Measurements from ENCODE around the gene STOML1. TPM values are rescaled to one million over a fixed set of nuclear protein-coding genes. Genes with fewer than 3 reads are reported as not detected.

STOML1 gene
- polyA plus RNA-seq, 1 donor (not counting 4 experiments of a cell fraction or from before 2014, with no cell fraction given): 7.0 TPM

DNA sequence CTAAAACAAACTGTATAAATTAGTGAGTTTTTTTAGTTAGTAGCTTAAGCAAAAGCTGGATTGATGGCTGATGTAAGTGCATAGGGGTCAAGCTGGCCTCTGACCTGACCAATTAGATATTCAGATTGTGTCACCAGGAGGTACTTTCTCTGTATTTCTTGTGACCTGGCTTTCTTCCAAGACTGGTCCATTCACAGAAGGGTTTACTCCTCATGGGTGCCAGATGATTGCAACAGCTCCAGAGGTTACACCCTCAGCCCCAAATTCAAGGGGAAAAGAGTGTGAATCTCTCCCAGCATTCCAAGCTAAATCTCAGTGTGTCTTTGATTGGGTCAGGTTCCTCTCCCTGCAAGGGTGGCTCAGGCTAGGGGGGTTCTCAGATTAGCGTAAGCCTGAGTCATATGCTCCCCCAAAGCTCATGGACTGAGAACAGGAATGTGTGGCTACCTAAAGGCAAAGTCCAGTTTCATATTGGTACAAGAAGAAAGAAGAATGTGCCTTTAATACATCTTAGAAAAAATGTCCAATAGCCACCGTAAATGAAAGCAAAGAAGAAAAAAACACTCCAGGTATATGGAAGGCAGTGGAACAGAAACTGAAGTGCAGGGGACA lies 18.9 kb upstream of the STOML1 start:
- no peak for DNase-seq (ENCODE audit: low read depth, low spot score)
- H3K4me2 ChIP-seq (ENCODE audit: control insufficient read depth, extremely low read depth, insufficient read depth, low read depth, low read length): no peak overlapping the region
- FAIRE-seq: no peak
- peaks cover 29% of the 10 kb centered on the region in 2 experiments for H3K36me3 ChIP-seq (ENCODE audit: control insufficient read depth in 2 of 2, extremely low read depth in 1 of 2, insufficient read depth in 2 of 2, low read length in 2 of 2)
- TF ChIP-seq, protein P1, sequence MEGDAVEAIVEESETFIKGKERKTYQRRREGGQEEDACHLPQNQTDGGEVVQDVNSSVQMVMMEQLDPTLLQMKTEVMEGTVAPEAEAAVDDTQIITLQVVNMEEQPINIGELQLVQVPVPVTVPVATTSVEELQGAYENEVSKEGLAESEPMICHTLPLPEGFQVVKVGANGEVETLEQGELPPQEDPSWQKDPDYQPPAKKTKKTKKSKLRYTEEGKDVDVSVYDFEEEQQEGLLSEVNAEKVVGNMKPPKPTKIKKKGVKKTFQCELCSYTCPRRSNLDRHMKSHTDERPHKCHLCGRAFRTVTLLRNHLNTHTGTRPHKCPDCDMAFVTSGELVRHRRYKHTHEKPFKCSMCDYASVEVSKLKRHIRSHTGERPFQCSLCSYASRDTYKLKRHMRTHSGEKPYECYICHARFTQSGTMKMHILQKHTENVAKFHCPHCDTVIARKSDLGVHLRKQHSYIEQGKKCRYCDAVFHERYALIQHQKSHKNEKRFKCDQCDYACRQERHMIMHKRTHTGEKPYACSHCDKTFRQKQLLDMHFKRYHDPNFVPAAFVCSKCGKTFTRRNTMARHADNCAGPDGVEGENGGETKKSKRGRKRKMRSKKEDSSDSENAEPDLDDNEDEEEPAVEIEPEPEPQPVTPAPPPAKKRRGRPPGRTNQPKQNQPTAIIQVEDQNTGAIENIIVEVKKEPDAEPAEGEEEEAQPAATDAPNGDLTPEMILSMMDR (optimal IDR thresholded peaks at IDR 0.05 in 1 of 3, IDR thresholded peaks at IDR 0.05 in 1 of 3, conservative IDR thresholded peaks at IDR 0.05 in 1 of 3; ENCODE audit: extremely low read depth in 1 of 3, insufficient read depth in 2 of 3, low read length in 3 of 3): no peak
- no peak for TF ChIP-seq EZH2 (IDR thresholded peaks at IDR 0.05; ENCODE audit: low read length)
- dilution Hi-C loops (cut with MboI; ENCODE audit: extremely low pct_ligation_motif_present, low sequenced_read_pairs): no loop called here
- H3K9me1 ChIP-seq (ENCODE audit: control insufficient read depth, extremely low read depth, insufficient read depth, low read length): peaks cover 6% of the 10 kb centered on the region
- H3K4me3 ChIP-seq (ENCODE audit: control insufficient read depth in 2 of 3, extremely low read depth in 1 of 3, insufficient read depth in 2 of 3, low read depth in 1 of 3, low read length in 3 of 3): no peak overlapping the region
- no peak overlapping the region for H3K27ac ChIP-seq (ENCODE audit: control insufficient read depth, insufficient read depth, low read length)
- no peak overlapping the region for H2AFZ ChIP-seq (ENCODE audit: control insufficient read depth, low read length)
- H3K9me3 ChIP-seq (ENCODE audit: control insufficient read depth, low read depth, low read length): no peaks in the 10 kb centered on the region
- peaks cover 30% of the 10 kb centered on the region for H4K20me1 ChIP-seq (ENCODE audit: control insufficient read depth, extremely low read depth, insufficient read depth, low read length)
- no peaks in the 10 kb centered on the region for H3K27me3 ChIP-seq (ENCODE audit: control insufficient read depth, extremely low read depth, insufficient read depth, low read length)
- peaks cover 4% of the 10 kb centered on the region for H3K4me1 ChIP-seq (ENCODE audit: control insufficient read depth, extremely low read depth, insufficient read depth, low read length)
- H3K9ac ChIP-seq (ENCODE audit: control insufficient read depth, extremely low read depth, insufficient read depth, low read length): no peak overlapping the region
- peaks cover 92% of the 10 kb centered on the region for H3K79me2 ChIP-seq (ENCODE audit: control insufficient read depth, insufficient read depth, low read length)

DNA sequence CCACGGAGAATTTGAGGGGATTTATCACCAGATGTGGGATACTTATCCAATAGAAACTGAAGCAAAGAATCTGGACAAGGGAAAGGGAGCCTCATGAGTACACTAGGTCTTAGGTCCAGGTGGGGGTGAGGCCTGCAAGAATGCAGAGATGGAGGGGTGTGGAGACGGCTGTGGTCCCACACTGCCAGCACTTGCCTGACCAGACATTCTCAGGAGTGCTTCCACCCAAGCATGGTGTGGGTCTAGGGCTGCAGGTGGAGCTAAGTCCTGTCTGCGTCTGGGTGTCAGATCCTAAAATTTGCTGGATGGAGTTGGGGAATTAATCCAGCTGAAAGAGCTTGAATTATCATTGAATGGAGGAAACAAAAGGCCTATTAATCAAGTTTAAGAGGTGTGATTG lies 16.8 kb upstream of the STOML1 start:
- no peaks in the 10 kb centered on the region for H3K9me3 ChIP-seq (ENCODE audit: control insufficient read depth, low read depth, low read length)
- DNase-seq (ENCODE audit: low read depth, low spot score) (no peak), FAIRE-seq (no peak)
- H3K27ac ChIP-seq (ENCODE audit: control insufficient read depth, insufficient read depth, low read length): no peak overlapping the region
- no peak overlapping the region for H3K4me2 ChIP-seq (ENCODE audit: control insufficient read depth, extremely low read depth, insufficient read depth, low read depth, low read length)
- no peaks in the 10 kb centered on the region for H3K27me3 ChIP-seq (ENCODE audit: control insufficient read depth, extremely low read depth, insufficient read depth, low read length)
- dilution Hi-C loops (cut with MboI; ENCODE audit: extremely low pct_ligation_motif_present, low sequenced_read_pairs): no loop called here
- no peak overlapping the region for H3K9ac ChIP-seq (ENCODE audit: control insufficient read depth, extremely low read depth, insufficient read depth, low read length)
- H3K36me3 ChIP-seq (ENCODE audit: control insufficient read depth in 2 of 2, extremely low read depth in 1 of 2, insufficient read depth in 2 of 2, low read length in 2 of 2): peaks cover 18 to 24% of the 10 kb centered on the region in 2 experiments
- no peak for TF ChIP-seq EZH2 (IDR thresholded peaks at IDR 0.05; ENCODE audit: low read length)
- TF ChIP-seq, protein P1 (optimal IDR thresholded peaks at IDR 0.05 in 1 of 3, IDR thresholded peaks at IDR 0.05 in 1 of 3, conservative IDR thresholded peaks at IDR 0.05 in 1 of 3; ENCODE audit: extremely low read depth in 1 of 3, insufficient read depth in 2 of 3, low read length in 3 of 3): no peak
- H3K4me3 ChIP-seq (ENCODE audit: control insufficient read depth in 2 of 3, extremely low read depth in 1 of 3, insufficient read depth in 2 of 3, low read depth in 1 of 3, low read length in 3 of 3): no peak overlapping the region
- H2AFZ ChIP-seq (ENCODE audit: control insufficient read depth, low read length): no peak overlapping the region
- peaks cover 94% of the 10 kb centered on the region for H3K79me2 ChIP-seq (ENCODE audit: control insufficient read depth, insufficient read depth, low read length)
- peaks cover 6% of the 10 kb centered on the region for H3K9me1 ChIP-seq (ENCODE audit: control insufficient read depth, extremely low read depth, insufficient read depth, low read length)
- peaks cover 38% of the 10 kb centered on the region for H4K20me1 ChIP-seq (ENCODE audit: control insufficient read depth, extremely low read depth, insufficient read depth, low read length)
- peaks cover 4% of the 10 kb centered on the region for H3K4me1 ChIP-seq (ENCODE audit: control insufficient read depth, extremely low read depth, insufficient read depth, low read length)
